Measurements from ENCODE around the gene DCTD. TPM values are rescaled to one million over a fixed set of nuclear protein-coding genes. Genes with fewer than 3 reads are reported as not detected.

Gene DCTD
- polyA plus RNA-seq (2013, experiment 1 of 2) = 95.6 TPM
- polyA plus RNA-seq (2013, experiment 2 of 2) = 95.4 TPM

GRCh38 chr4:182917182-182918043 is at the start of gene DCTD:
DCTD (minus strand) TSS chr4:182917386; CDS start chr4:182915568, 1,818 bp downstream.
- H2BK12ac ChIP-seq (ENCODE audit: low read length) = peak within 1 kb of the TSS; percentile 36
- H3K23ac ChIP-seq (ENCODE audit: low read depth, low read length, poor library complexity) = peak within 1 kb of the TSS; percentile 77
- H4K8ac ChIP-seq (ENCODE audit: low read depth, low read length) = no peak within 1 kb of the TSS
- peak within 1 kb of the TSS; percentile 76 for H2BK5ac ChIP-seq (ENCODE audit: low read length)
- peak within 1 kb of the TSS; percentile 86 for H2AK5ac ChIP-seq (ENCODE audit: low read depth, low read length)
- peak within 1 kb of the TSS; percentile 80 for H3K27ac ChIP-seq (replicated peaks; ENCODE audit: low read length)
- peak within 1 kb of the TSS; percentile 97 for H2AFZ ChIP-seq (ENCODE audit: low read length)
- peak within 1 kb of the TSS; percentile 87 for H3K9ac ChIP-seq (ENCODE audit: low read depth, low read length, poor library complexity)
- no CpG with 5 or more reads among the region's 106 CpGs for WGBS, 2 donors (ENCODE audit: extremely low coverage in 2 of 2, insufficient read length in 2 of 2, insufficient replicate concordance in 1 of 2)
- H3K4ac ChIP-seq (ENCODE audit: low read length) = no peak within 1 kb of the TSS
- peaks cover 4% of the 10 kb centered on the region for H3K79me1 ChIP-seq (ENCODE audit: low read depth, low read length)
- peak within 1 kb of the TSS; percentile 50 for H2BK120ac ChIP-seq (ENCODE audit: low read depth, low read length)
- peak; percentile 70 for DNase-seq (ENCODE audit: low spot score)
- H3K18ac ChIP-seq (ENCODE audit: low read length) = peak within 1 kb of the TSS; percentile 98
- H3K4me2 ChIP-seq (ENCODE audit: insufficient read depth, low read length, poor library complexity, severe bottlenecking) = peak within 1 kb of the TSS; percentile 85
- H3K9me3 ChIP-seq (replicated peaks in 1 of 2; ENCODE audit: control insufficient read depth in 2 of 2, insufficient read depth in 1 of 2, low read depth in 1 of 2, low read length in 2 of 2) = no peaks in the 10 kb centered on the region
- peak within 1 kb of the TSS; percentile 86 for H4K91ac ChIP-seq (ENCODE audit: low read depth, low read length, poor library complexity)
- H3K36me3 ChIP-seq (replicated peaks in 1 of 2; ENCODE audit: control insufficient read depth in 2 of 2, insufficient read depth in 2 of 2, low read length in 2 of 2) = peaks cover 20 to 34% of the 10 kb centered on the region in 2 donors
- H3K4me1 ChIP-seq (ENCODE audit: control insufficient read depth in 2 of 2, insufficient read depth in 1 of 2, low read depth in 1 of 2, low read length in 2 of 2) = peaks cover 7% of the 10 kb centered on the region in 2 donors
- peak within 1 kb of the TSS; percentile 77 for H2BK15ac ChIP-seq (ENCODE audit: low read length)
- H3K14ac ChIP-seq (ENCODE audit: low read length) = peak within 1 kb of the TSS; percentile 78
- H3K27me3 ChIP-seq (ENCODE audit: control insufficient read depth in 3 of 3, insufficient read depth in 3 of 3, low read depth in 1 of 3, low read length in 3 of 3) = no peaks in the 10 kb centered on the region
- peak within 1 kb of the TSS; percentile 64 to 91 for H3K4me3 ChIP-seq (ENCODE audit: low read length in 2 of 2)

- Histone ChIP-seq H4K8ac (ENCODE audit: low read depth, low read length) (no peak overlapping the region), H2BK12ac (ENCODE audit: low read length) (no peak overlapping the region), H3K4me2 (ENCODE audit: insufficient read depth, low read length, poor library complexity, severe bottlenecking) (no peak overlapping the region), H2BK5ac (ENCODE audit: low read length) (no peak overlapping the region), H3K36me3 (replicated peaks in 1 of 2; ENCODE audit: control insufficient read depth in 2 of 2, insufficient read depth in 2 of 2, low read length in 2 of 2) (peaks cover 0 to 3% of the 10 kb centered on the region in 2 donors), H3K9me3 (replicated peaks in 1 of 2; ENCODE audit: control insufficient read depth in 2 of 2, insufficient read depth in 1 of 2, low read depth in 1 of 2, low read length in 2 of 2) (peaks cover 0 to 5% of the 10 kb centered on the region in 2 donors), H3K4me1 (ENCODE audit: control insufficient read depth in 2 of 2, insufficient read depth in 1 of 2, low read depth in 1 of 2, low read length in 2 of 2) (peaks cover 0 to 3% of the 10 kb centered on the region in 2 donors), H2BK120ac (ENCODE audit: low read depth, low read length) (no peak overlapping the region), H2BK15ac (ENCODE audit: low read length) (no peak overlapping the region), H4K91ac (ENCODE audit: low read depth, low read length, poor library complexity) (no peak overlapping the region), H3K4me3 (ENCODE audit: low read length in 2 of 2) (no peak overlapping the region), H3K4ac (ENCODE audit: low read length) (no peak overlapping the region), H3K23ac (ENCODE audit: low read depth, low read length, poor library complexity) (no peak overlapping the region), H3K79me1 (ENCODE audit: low read depth, low read length) (no peaks in the 10 kb centered on the region), H3K27me3 (ENCODE audit: control insufficient read depth in 3 of 3, insufficient read depth in 3 of 3, low read depth in 1 of 3, low read length in 3 of 3) (peaks cover 0 to 2% (median 0%) of the 10 kb centered on the region in 3 experiments), H2AFZ (ENCODE audit: low read length) (no peak overlapping the region), H3K14ac (ENCODE audit: low read length) (no peak overlapping the region), H3K9ac (ENCODE audit: low read depth, low read length, poor library complexity) (no peak overlapping the region), H3K18ac (ENCODE audit: low read length) (no peak overlapping the region), H3K27ac (replicated peaks; ENCODE audit: low read length) (no peak overlapping the region), H2AK5ac (ENCODE audit: low read depth, low read length) (no peak overlapping the region)
- DNase-seq (ENCODE audit: low spot score) = no peak
- no CpG with 5 or more reads among the region's 1 CpG for WGBS, 2 donors (ENCODE audit: extremely low coverage in 2 of 2, insufficient read length in 2 of 2, insufficient replicate concordance in 1 of 2)
Measured at GRCh38 chr4:182960746-182961145, 43.6 kb upstream of the DCTD start.

GRCh38 chr4:182960228-182960627 is 43.0 kb upstream of the DCTD start:
- H3K4me3 ChIP-seq (ENCODE audit: low read length in 2 of 2) = peak overlapping the region in 1 of 2 donors; percentile 72
- no peak overlapping the region for H2AFZ ChIP-seq (ENCODE audit: low read length)
- peak overlapping the region; percentile 23 for H4K8ac ChIP-seq (ENCODE audit: low read depth, low read length)
- no peak overlapping the region for H3K4me2 ChIP-seq (ENCODE audit: insufficient read depth, low read length, poor library complexity, severe bottlenecking)
- H2BK120ac ChIP-seq (ENCODE audit: low read depth, low read length) = no peak overlapping the region
- WGBS, 2 donors (ENCODE audit: extremely low coverage in 2 of 2, insufficient read length in 2 of 2, insufficient replicate concordance in 1 of 2) = 100% methylated on average over 7 to 9 of the region's 9 CpGs
- H3K4ac ChIP-seq (ENCODE audit: low read length) = no peak overlapping the region
- H4K91ac ChIP-seq (ENCODE audit: low read depth, low read length, poor library complexity) = peak overlapping the region; percentile 95
- H3K36me3 ChIP-seq (replicated peaks in 1 of 2; ENCODE audit: control insufficient read depth in 2 of 2, insufficient read depth in 2 of 2, low read length in 2 of 2) = peaks cover 0 to 3% of the 10 kb centered on the region in 2 donors
- H3K79me1 ChIP-seq (ENCODE audit: low read depth, low read length) = no peaks in the 10 kb centered on the region
- H3K23ac ChIP-seq (ENCODE audit: low read depth, low read length, poor library complexity) = peak overlapping the region; percentile 57
- peak overlapping the region; percentile 66 for H3K14ac ChIP-seq (ENCODE audit: low read length)
- DNase-seq (ENCODE audit: low spot score) = no peak
- H2AK5ac ChIP-seq (ENCODE audit: low read depth, low read length) = no peak overlapping the region
- H2BK15ac ChIP-seq (ENCODE audit: low read length) = no peak overlapping the region
- peaks cover 0 to 2% (median 0%) of the 10 kb centered on the region in 3 experiments for H3K27me3 ChIP-seq (ENCODE audit: control insufficient read depth in 3 of 3, insufficient read depth in 3 of 3, low read depth in 1 of 3, low read length in 3 of 3)
- peak overlapping the region; percentile 78 for H3K9ac ChIP-seq (ENCODE audit: low read depth, low read length, poor library complexity)
- peak overlapping the region; percentile 87 for H2BK12ac ChIP-seq (ENCODE audit: low read length)
- H3K18ac ChIP-seq (ENCODE audit: low read length) = no peak overlapping the region
- H3K9me3 ChIP-seq (replicated peaks in 1 of 2; ENCODE audit: control insufficient read depth in 2 of 2, insufficient read depth in 1 of 2, low read depth in 1 of 2, low read length in 2 of 2) = peaks cover 0 to 5% of the 10 kb centered on the region in 2 donors
- H3K27ac ChIP-seq (replicated peaks; ENCODE audit: low read length) = no peak overlapping the region
- no peak overlapping the region for H2BK5ac ChIP-seq (ENCODE audit: low read length)
- H3K4me1 ChIP-seq (ENCODE audit: control insufficient read depth in 2 of 2, insufficient read depth in 1 of 2, low read depth in 1 of 2, low read length in 2 of 2) = peaks cover 0 to 3% of the 10 kb centered on the region in 2 donors

GRCh38 chr4:182955411-182955810 is 38.2 kb upstream of the DCTD start:
- no peak overlapping the region for H4K8ac ChIP-seq (ENCODE audit: low read depth, low read length)
- DNase-seq (ENCODE audit: low spot score) = no peak
- H3K14ac ChIP-seq (ENCODE audit: low read length) = no peak overlapping the region
- H2BK120ac ChIP-seq (ENCODE audit: low read depth, low read length) = no peak overlapping the region
- no peak overlapping the region for H3K4ac ChIP-seq (ENCODE audit: low read length)
- H3K23ac ChIP-seq (ENCODE audit: low read depth, low read length, poor library complexity) = no peak overlapping the region
- peaks cover 0 to 3% of the 10 kb centered on the region in 2 donors for H3K4me1 ChIP-seq (ENCODE audit: control insufficient read depth in 2 of 2, insufficient read depth in 1 of 2, low read depth in 1 of 2, low read length in 2 of 2)
- no peak overlapping the region for H3K18ac ChIP-seq (ENCODE audit: low read length)
- peaks cover 3 to 4% of the 10 kb centered on the region in 2 donors for H3K9me3 ChIP-seq (replicated peaks in 1 of 2; ENCODE audit: control insufficient read depth in 2 of 2, insufficient read depth in 1 of 2, low read depth in 1 of 2, low read length in 2 of 2)
- H2BK5ac ChIP-seq (ENCODE audit: low read length) = no peak overlapping the region
- H3K36me3 ChIP-seq (replicated peaks in 1 of 2; ENCODE audit: control insufficient read depth in 2 of 2, insufficient read depth in 2 of 2, low read length in 2 of 2) = peaks cover 0 to 3% of the 10 kb centered on the region in 2 donors
- H2BK15ac ChIP-seq (ENCODE audit: low read length) = no peak overlapping the region
- no peak overlapping the region for H3K27ac ChIP-seq (replicated peaks; ENCODE audit: low read length)
- no peak overlapping the region for H2BK12ac ChIP-seq (ENCODE audit: low read length)
- H3K79me1 ChIP-seq (ENCODE audit: low read depth, low read length) = no peaks in the 10 kb centered on the region
- no peak overlapping the region for H4K91ac ChIP-seq (ENCODE audit: low read depth, low read length, poor library complexity)
- H2AFZ ChIP-seq (ENCODE audit: low read length) = no peak overlapping the region
- peaks cover 0 to 2% (median 0%) of the 10 kb centered on the region in 3 experiments for H3K27me3 ChIP-seq (ENCODE audit: control insufficient read depth in 3 of 3, insufficient read depth in 3 of 3, low read depth in 1 of 3, low read length in 3 of 3)
- no peak overlapping the region for H3K9ac ChIP-seq (ENCODE audit: low read depth, low read length, poor library complexity)
- H2AK5ac ChIP-seq (ENCODE audit: low read depth, low read length) = no peak overlapping the region
- WGBS, 2 donors (ENCODE audit: extremely low coverage in 2 of 2, insufficient read length in 2 of 2, insufficient replicate concordance in 1 of 2) = no CpG with 5 or more reads among the region's 2 CpGs
- H3K4me3 ChIP-seq (ENCODE audit: low read length in 2 of 2) = no peak overlapping the region
- no peak overlapping the region for H3K4me2 ChIP-seq (ENCODE audit: insufficient read depth, low read length, poor library complexity, severe bottlenecking)

All from neuronal stem cell (in vitro differentiated cells).